Right ventricle myocardium superior (tissue), 1 donor: ENCODE data around the gene CTSA. TPM values are rescaled to one million over a fixed set of nuclear protein-coding genes. Genes with fewer than 3 reads are reported as not detected.

Experiments used
- ATAC-seq: fragments of 200-7000 bp; cut with Tn5 transposase; one replicate; pipeline ENCODE4 v1.9.1; 2020; ENCODE audit warnings: mild to moderate bottlenecking; ENCODE audit not compliant: poor library complexity
- DNase-seq: peaks from one replicate; pipeline ENCODE4 v3.0.0-alpha.2; 2020
- intact Hi-C: fragments of 100-400 bp; cut with DNase I; formaldehyde crosslinking; loops from one replicate; pipeline ENCODE4 v1.11.2; 2022
- total RNA-seq: library from RNA; stranded (reverse); fragmentation: NEBNext Ultra II Directional; extraction: Animal tissue kit (Norgen Biotek cat#: 25700); gene quantifications from one replicate; pipeline ENCODE4 v1.2.1, GENCODE V29; 2021
- donor health status: DM: no; HTN: yes; CAD: no; lungs with severe emphysema.

CTSA gene
- total RNA-seq, 1 donor from 2014 or later = 113 TPM

- intact Hi-C loops = no loop called here
- ATAC-seq (peak; percentile 38), DNase-seq (peak; percentile 66)
Measured at GRCh38 chr20:45946149-45946970, 55.2 kb downstream of the CTSA start.

GRCh38 chr20:45947110-45947866, 56.2 kb downstream of the CTSA start:
- intact Hi-C loops = no loop called here
- ATAC-seq (no peak), DNase-seq (no peak)

- no peak for DNase-seq
- intact Hi-C loops = no loop called here
- ATAC-seq = no peak
Measured at GRCh38 chr20:45948261-45948733, 57.2 kb downstream of the CTSA start.

Other genes starting within 250 kb of the CTSA start
- gene WFDC11, start 221.1 kb upstream of the CTSA start, total RNA-seq = not detected
- not detected for gene WFDC13, start 189.3 kb upstream of the CTSA start, total RNA-seq
- gene WFDC10B, start 186.3 kb upstream of the CTSA start, total RNA-seq = not detected
- not detected for gene SPINT4, start 169.0 kb upstream of the CTSA start, total RNA-seq
- gene WFDC3, start 99.5 kb upstream of the CTSA start, total RNA-seq = 0.54 TPM
- gene DNTTIP1, start 99.4 kb upstream of the CTSA start, total RNA-seq = 14.5 TPM
- 1.1 TPM for gene UBE2C, start 78.7 kb upstream of the CTSA start, total RNA-seq
- 0.43 TPM for gene TNNC2, start 64.0 kb upstream of the CTSA start, total RNA-seq
- 22.1 TPM for gene SNX21, start 57.5 kb upstream of the CTSA start, total RNA-seq
- gene ACOT8, start 33.9 kb upstream of the CTSA start, total RNA-seq = 28.1 TPM
- 1.4 TPM for gene ZSWIM3, start 33.7 kb upstream of the CTSA start, total RNA-seq
- 10.1 TPM for gene ZSWIM1, start 10.1 kb upstream of the CTSA start, total RNA-seq
- gene SPATA25, start 3.7 kb upstream of the CTSA start, total RNA-seq = 1.7 TPM
- 6.5 TPM for gene NEURL2, start 127 bp upstream of the CTSA start, total RNA-seq
- 118 TPM for gene PLTP, start 20.8 kb downstream of the CTSA start, total RNA-seq
- 21.8 TPM for gene PCIF1, start 43.3 kb downstream of the CTSA start, total RNA-seq
- gene ZNF335, start 80.9 kb downstream of the CTSA start, total RNA-seq = 7.6 TPM
- 0.48 TPM for gene MMP9, start 117.6 kb downstream of the CTSA start, total RNA-seq
- gene SLC12A5, start 137.9 kb downstream of the CTSA start, total RNA-seq = not detected
- gene NCOA5, start 198.6 kb downstream of the CTSA start, total RNA-seq = 23.0 TPM
- 7.4 TPM for gene CD40, start 227.0 kb downstream of the CTSA start, total RNA-seq